Mucosa of descending colon (tissue), 3 donors: ENCODE measurements around the gene LRP1B. TPM values are rescaled to one million over a fixed set of nuclear protein-coding genes. Genes with fewer than 3 reads are reported as not detected.

Source experiments
- ATAC-seq: fragments of 200-7000 bp; cut with Tn5 transposase; one replicate; pipeline ENCODE4 v1.9.1; 2020; ENCODE audit warnings: mild to moderate bottlenecking, moderate library complexity
- DNase-seq, 3 donors: peaks; one replicate each; pipeline ENCODE4 v3.0.0-alpha.2; 2020
- H3K36me3 ChIP-seq: fragments of 200-600 bp; one replicate; pipeline ENCODE4 v1.8.0; 2021; ENCODE audit warnings: low read depth, mild to moderate bottlenecking
- H3K4me1 ChIP-seq: fragments of 200-600 bp; one replicate; pipeline ENCODE4 v1.8.0; 2021; ENCODE audit warnings: low read depth, mild to moderate bottlenecking
- H3K4me3 ChIP-seq: fragments of 200-600 bp; one replicate; pipeline ENCODE4 v1.8.0; 2021; ENCODE audit warnings: mild to moderate bottlenecking
- H3K9me3 ChIP-seq: fragments of 200-600 bp; one replicate; pipeline ENCODE4 v1.8.0; 2021; ENCODE audit warnings: mild to moderate bottlenecking
- intact Hi-C, 2 donors: fragments of 100-400 bp; cut with DNase I in 1 of 2; cut with micrococcal nuclease in 1 of 2; formaldehyde crosslinking; loops; one replicate each; pipeline versions ENCODE4 v1.11.0 to v1.11.1; 2022; cut with DNase I, micrococcal nuclease
- long read RNA-seq, 2 donors: library from polyadenylated mRNA; unstranded; transcript quantifications; one replicate each; pipeline ENCODE4 v2.0.0, GENCODE V29; 2019 to 2021
- total RNA-seq, 3 donors: library from RNA; stranded (reverse); fragmentation: NEBNext Ultra II Directional in 2 of 3; extraction: Animal tissue kit (Norgen Biotek cat#: 25700) in 2 of 3; gene quantifications; one replicate each; pipeline versions ENCODE4 v1.2.1 to v1.2.4, GENCODE V29; 2021 to 2023
- TF ChIP-seq, protein P1 (sequence below): fragments of 200-600 bp; IDR thresholded peaks from one replicate; pipeline ENCODE4 v1.8.0; 2022; ENCODE audit warnings: antibody characterized with exemption, mild to moderate bottlenecking
- donor health status: DM: no; HTN: no; CAD: no; lungs with moderate emphysema.
- donor health status: DM: no; HTN: no; CAD: no.
- donor health status: DM: no; HTN: yes; CAD: no.

Gene LRP1B
- total RNA-seq = 1 to 10 TPM in 1 of 3 donors, under 1 TPM in 2; 0.12 to 1.6 (median 0.20) TPM
- long read RNA-seq, donor 1 = 0 reads
- long read RNA-seq, donor 2, partial matches to known transcripts = 0 of 1 reads
- long read RNA-seq, donor 2, other reads (novel, unspliced or antisense) = 1 of 1 reads

DNA sequence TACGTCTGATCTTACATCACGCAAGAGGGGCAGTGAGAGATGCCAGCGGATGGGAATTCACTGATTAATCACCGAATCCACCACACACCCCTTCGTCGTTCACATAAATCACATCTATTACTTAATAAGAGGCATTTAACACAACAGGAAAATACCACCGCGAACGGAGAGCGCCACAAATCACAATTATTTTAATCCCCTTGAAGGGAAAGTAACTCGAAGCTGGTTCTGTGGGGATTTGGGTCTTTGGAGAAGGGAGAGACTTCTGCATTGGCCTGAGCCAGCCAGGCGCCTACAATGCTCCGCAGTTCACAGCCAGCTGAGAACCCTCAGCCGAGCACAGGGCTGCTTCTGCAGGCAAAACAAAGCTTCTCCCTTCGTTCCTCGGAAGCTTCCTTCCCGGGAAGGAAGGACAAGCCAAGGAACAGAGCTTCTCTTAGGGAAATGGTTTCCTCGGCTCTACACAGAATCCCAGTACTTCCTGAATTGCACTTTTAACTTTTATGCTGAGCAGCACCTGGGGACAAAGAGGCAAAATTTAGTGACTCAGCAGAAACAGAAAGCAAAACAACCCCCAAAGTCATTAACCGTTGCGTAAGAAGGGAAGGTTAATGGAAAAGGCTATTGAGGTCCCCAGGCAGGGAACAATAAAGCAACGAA is at the start of gene LRP1B:
Gene LRP1B, minus strand, starts transcription at position 7 of the 660 bp plus-strand sequence. CDS start 287 bp downstream, outside the sequence.
- H3K36me3 ChIP-seq = no peaks in the 10 kb centered on the region
- DNase-seq (peak in 2 of 3 donors; percentile 6 to 21), ATAC-seq (peak; percentile 55)
- TF ChIP-seq, protein P1, sequence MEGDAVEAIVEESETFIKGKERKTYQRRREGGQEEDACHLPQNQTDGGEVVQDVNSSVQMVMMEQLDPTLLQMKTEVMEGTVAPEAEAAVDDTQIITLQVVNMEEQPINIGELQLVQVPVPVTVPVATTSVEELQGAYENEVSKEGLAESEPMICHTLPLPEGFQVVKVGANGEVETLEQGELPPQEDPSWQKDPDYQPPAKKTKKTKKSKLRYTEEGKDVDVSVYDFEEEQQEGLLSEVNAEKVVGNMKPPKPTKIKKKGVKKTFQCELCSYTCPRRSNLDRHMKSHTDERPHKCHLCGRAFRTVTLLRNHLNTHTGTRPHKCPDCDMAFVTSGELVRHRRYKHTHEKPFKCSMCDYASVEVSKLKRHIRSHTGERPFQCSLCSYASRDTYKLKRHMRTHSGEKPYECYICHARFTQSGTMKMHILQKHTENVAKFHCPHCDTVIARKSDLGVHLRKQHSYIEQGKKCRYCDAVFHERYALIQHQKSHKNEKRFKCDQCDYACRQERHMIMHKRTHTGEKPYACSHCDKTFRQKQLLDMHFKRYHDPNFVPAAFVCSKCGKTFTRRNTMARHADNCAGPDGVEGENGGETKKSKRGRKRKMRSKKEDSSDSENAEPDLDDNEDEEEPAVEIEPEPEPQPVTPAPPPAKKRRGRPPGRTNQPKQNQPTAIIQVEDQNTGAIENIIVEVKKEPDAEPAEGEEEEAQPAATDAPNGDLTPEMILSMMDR = no peak
- no peak within 1 kb of the TSS for H3K4me3 ChIP-seq
- peaks cover 14% of the 10 kb centered on the region for H3K4me1 ChIP-seq
- no peaks in the 10 kb centered on the region for H3K9me3 ChIP-seq
- intact Hi-C loops = no loop called here

DNA sequence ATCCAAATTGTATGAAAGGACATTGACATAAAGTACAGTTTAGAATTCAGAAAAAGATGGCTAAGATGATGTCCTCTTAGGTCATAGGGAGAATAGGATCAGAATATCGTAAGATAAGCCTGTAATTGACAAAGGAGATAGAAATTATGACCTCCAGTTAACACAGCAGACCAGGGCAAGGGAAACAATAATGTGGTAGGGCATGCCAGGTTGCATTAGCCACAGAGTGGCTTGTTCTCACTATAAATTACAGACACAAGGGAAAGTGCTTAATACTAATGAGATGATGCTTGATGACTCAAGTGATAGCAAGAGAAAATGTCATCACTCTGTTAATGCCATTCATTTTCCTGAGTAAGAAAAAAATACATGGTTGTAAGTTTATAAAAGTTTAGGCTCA is 48.9 kb upstream of the LRP1B start:
- ATAC-seq (no peak), DNase-seq (no peak)
- Histone ChIP-seq H3K9me3 (no peaks in the 10 kb centered on the region), H3K4me1 (no peaks in the 10 kb centered on the region), H3K36me3 (no peaks in the 10 kb centered on the region), H3K4me3 (no peak overlapping the region)
- TF ChIP-seq, protein P1 = no peak
- intact Hi-C loops = no loop called here

DNA sequence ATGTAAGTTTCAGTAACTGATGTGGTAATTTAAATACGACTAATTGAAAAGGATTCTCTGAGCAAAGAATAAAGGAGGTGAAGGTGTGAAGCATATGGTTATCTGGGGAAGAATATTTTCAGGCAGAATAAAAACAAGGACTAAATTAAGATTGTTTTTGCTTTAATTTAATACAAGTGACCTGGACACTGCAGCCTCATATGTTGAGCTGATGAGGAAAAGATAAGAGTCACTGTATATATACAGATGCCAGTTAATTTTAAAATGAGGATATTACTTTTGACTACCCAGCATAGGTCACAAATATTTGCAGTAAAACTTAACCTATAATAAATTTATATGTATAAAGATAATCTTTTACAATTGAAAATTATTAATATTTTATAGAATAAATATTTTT is 47.8 kb upstream of the LRP1B start:
- TF ChIP-seq, protein P1 = no peak
- Histone ChIP-seq H3K36me3 (no peaks in the 10 kb centered on the region), H3K9me3 (no peaks in the 10 kb centered on the region), H3K4me1 (no peaks in the 10 kb centered on the region), H3K4me3 (no peak overlapping the region)
- ATAC-seq = no peak
- no peak for DNase-seq
- intact Hi-C loops = no loop called here

DNA sequence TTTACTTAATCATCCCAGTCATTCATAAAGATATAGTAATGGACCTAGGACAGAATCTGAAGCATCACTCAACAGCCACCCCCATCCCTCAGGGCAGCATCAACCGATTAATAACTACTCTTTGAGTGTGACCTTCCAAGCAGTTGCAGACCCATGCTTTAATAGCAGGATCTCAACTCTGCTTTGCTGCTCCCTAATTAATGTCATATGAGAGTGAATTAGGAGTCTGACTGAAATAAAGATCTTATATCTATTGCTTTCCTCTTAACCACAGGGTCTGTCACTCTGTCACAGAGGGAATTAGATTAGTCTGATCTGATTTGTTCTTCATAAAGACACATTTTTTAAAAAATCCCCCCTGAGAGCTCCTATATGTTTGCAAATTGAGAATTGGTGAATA is 46.1 kb upstream of the LRP1B start:
- Histone ChIP-seq H3K4me3 (no peak overlapping the region), H3K36me3 (no peaks in the 10 kb centered on the region), H3K4me1 (no peaks in the 10 kb centered on the region), H3K9me3 (no peaks in the 10 kb centered on the region)
- ATAC-seq = no peak
- TF ChIP-seq, protein P1 = no peak
- intact Hi-C loops = no loop called here
- no peak for DNase-seq

DNA sequence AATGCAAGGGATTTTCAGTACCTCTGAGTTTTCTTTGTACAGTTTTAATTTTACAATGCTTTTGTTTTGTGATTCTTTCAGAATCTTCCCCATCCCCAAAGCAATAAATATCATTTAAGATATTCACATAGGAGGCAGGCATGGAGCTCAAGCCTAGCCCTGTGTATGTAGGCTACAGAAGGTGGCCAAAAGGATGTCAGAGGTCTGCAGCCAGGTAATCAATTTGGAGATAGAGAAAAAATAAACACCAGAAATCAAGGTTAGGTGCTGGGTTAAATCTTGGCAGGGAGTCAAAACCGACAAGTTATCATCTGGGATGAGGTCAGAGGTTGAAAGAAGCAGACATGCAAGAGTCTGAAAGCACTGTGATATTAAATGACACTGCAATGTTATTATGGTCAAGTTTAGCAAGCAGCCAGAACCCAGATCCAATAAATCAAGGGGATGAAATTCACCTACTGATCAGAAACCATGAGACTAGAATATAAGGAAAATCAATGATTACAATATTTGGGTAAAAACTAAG is 45.1 kb upstream of the LRP1B start:
- TF ChIP-seq, protein P1 = no peak
- no peaks in the 10 kb centered on the region for H3K9me3 ChIP-seq
- ATAC-seq (no peak), DNase-seq (no peak)
- no peaks in the 10 kb centered on the region for H3K36me3 ChIP-seq
- no peak overlapping the region for H3K4me3 ChIP-seq
- intact Hi-C loops = no loop called here
- no peaks in the 10 kb centered on the region for H3K4me1 ChIP-seq
